DMS 273 (cell line): ENCODE data around the gene LRCH4.
A peak's percentile ranks its signal among the peaks of the same experiment; 100 is the strongest.

Source experiments
- DNase-seq: peaks from one replicate; lab custom pipeline; 2025; ENCODE audit not compliant: unreplicated experiment; lab: John Stamatoyannopoulos, UW

LRCH4 gene, protein sequence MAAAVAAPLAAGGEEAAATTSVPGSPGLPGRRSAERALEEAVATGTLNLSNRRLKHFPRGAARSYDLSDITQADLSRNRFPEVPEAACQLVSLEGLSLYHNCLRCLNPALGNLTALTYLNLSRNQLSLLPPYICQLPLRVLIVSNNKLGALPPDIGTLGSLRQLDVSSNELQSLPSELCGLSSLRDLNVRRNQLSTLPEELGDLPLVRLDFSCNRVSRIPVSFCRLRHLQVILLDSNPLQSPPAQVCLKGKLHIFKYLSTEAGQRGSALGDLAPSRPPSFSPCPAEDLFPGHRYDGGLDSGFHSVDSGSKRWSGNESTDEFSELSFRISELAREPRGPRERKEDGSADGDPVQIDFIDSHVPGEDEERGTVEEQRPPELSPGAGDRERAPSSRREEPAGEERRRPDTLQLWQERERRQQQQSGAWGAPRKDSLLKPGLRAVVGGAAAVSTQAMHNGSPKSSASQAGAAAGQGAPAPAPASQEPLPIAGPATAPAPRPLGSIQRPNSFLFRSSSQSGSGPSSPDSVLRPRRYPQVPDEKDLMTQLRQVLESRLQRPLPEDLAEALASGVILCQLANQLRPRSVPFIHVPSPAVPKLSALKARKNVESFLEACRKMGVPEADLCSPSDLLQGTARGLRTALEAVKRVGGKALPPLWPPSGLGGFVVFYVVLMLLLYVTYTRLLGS

DNA sequence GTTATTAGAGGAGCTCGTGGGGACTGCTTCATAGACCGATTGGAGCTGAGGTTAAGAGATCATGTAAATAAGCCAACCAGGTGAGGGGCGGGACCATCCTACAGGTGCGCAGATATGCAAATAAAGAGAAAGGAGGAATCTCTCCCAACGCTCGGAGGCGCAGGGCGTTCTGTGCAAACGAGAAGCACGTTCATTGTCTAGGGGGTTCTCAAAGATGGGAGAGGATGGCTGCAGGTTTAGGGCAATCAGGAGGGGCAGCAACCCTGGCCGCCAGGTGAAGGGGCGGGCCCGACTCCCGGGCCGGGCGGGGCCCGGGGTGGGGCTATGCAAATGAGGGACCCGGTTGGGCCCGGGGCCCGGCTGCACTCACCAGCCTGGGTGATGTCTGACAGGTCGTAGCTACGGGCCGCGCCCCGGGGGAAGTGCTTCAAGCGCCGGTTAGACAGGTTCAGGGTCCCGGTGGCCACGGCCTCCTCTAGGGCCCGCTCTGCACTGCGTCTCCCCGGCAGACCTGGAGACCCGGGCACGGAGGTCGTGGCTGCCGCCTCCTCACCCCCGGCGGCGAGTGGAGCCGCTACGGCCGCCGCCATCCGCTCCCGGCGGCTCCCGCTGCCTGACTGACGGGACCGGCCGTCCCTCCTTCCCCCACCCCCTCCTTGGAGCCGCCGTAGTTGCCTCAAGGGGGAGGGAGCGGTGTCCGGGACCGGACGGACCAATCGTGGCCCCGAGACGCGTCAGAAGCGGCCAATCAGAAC lies at the start of gene LRCH4:
Gene LRCH4 (minus strand): TSS at position 619 of the 755 bp plus-strand sequence. CDS start 29 bp downstream, at position 590.
- peak; percentile 83 for DNase-seq

DNA sequence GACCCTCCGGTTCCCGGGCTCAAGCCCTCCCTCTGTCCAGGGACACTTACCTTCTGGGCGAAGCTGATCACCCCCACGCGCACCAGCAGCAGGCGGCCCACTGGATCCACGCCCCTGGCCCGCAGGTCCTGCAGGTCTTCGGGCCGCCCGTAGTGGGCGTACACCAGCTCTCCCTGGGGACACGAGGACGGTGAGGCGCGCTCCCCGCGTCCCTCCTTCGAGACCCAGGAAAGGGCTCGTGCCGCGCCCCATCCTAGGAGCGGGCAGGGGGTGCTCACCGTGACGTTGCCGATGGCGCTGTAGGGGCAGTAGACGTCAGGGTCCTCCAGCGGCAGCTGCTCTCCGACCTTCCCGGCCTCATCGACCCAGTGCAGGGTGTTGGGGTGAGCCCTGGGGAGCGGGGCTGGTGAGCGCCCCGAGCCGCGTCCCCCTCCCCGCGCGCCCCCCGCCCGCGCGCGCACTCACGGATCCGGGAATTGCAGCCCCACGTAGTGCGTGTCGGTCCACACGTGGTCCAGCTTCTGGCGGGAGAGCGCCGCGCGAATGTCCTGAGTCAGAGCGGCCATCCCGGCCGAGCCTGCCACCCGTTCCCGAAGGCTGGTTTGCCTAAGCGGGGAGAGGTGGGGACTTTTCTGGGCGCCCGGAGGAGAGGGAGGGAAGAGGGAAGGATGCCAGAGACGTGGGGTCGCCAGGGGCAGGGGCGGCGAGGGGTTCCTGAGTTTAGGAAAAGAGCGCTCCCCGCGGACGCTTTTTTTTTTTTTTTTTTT lies 47.2 kb upstream of the LRCH4 start:
- peak; percentile 74 for DNase-seq

DNA sequence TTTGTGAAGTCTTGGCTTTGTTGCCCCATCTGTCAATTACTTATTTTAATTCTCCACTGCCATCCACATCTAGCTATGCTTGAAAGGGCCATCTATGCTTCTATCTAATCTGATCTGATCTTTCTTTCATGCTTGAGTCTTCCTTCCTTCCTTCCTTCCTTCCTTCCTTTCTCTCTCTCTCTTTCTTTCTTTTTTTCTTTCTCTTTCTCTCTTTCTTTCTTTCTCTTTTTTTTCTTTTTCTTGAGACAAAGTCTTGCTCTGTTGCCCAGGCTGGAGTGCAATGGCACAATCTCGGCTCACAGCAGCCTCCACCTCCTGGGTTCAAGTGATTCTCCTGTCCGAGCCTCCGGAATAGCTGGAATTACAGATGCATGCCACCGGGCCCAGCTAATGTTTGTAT lies 44.1 kb upstream of the LRCH4 start:
- DNase-seq = no peak

DNA sequence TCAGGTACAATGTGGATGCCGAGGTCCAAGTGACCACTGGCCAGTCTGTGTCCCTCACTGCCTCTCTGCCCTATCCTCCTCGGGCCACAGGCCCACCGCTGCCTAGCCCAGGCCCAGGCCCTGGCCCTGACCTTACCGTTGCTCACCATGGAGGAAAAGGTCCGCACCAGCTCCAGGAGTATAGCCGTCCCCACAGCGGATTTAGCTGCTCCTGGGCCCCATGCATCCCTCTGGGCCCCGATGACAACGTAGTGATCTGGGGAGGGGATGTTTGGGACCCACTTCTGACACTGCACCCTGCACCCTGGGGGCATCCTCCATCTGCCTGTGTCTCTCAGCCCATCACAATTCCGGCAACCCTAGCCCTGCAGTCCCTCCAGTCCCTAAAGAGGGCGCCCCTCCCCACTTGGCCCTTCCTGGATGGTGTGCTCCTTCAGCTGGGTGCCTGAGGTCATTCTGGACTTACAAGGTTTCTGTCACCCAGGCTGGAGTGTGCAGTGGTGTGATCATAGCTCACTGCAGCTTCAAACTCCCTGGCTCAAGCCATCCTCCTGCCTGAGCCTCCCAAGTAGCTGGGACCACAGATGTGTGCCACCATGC lies 43.3 kb upstream of the LRCH4 start:
- DNase-seq = peak; percentile 75

DNA sequence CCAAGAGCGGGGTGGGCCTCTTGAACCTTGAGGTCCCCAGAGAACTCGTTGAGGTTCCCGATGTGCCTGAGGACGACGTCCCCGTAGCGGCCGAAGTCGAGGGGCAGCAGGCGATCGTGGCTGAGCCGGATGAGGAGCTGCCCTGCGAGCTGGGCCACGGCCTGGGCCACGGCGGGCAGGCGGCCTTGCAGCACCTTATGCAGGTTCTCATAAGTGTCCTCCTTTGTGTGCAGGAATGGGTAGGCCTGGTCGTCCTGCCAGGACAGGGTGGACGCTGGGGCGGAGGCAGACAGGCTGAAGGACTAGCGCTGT lies 41.3 kb upstream of the LRCH4 start:
- no peak for DNase-seq

DNA sequence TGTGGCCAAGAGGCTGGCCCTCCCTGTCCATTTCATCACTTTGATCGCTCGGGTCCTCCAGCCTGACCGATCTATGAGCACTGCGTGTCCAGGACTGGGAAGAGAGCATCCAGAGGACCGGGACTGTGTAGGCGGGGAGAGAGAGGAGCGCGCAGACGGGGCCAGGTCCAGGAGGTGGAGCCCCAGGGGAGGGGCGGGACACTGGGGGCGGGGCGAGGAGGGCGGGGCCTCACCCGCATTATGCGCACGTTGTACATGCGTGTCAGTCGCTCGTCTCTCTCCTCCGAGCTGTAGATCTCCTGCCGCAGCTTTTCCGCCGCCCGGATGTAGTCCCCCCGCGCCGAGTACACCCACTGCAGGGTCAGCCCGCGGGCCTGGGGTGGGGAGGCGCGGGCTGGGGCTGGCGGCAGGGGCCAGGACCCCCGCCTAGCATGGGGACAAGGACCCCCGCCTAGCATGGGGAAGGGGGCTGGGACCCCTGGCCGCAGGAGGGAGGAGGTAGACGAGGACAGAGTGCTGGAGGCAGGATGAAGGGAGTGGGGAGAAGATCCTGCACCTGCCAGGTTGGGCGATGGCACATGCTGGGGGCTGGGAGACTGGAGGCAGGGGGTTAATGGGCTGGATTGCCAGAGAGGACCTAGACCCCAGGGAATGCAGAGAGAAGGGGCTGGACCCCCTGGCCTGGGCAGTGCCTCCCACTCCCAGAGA lies 40.8 kb upstream of the LRCH4 start:
- DNase-seq = no peak

DNA sequence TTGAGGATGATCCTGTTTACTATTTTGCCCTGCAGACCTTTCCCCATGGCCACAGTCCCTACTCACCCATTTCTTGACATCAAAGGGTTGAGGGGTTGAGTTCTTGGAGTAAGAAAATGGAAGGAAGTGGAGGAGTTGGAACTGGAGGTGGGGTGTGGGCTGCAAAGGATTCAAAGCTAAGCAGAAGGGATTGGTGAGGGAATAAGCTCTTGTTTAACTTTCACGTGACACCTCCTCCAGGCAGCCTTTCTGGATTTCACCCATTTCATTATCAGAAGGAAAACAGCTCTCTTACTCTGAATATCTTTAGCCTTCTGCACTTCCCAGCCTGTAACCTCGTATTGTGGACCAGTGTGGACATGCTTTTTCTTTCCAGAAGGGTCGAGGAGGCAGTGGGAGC lies 40.1 kb upstream of the LRCH4 start:
- DNase-seq = no peak

DNA sequence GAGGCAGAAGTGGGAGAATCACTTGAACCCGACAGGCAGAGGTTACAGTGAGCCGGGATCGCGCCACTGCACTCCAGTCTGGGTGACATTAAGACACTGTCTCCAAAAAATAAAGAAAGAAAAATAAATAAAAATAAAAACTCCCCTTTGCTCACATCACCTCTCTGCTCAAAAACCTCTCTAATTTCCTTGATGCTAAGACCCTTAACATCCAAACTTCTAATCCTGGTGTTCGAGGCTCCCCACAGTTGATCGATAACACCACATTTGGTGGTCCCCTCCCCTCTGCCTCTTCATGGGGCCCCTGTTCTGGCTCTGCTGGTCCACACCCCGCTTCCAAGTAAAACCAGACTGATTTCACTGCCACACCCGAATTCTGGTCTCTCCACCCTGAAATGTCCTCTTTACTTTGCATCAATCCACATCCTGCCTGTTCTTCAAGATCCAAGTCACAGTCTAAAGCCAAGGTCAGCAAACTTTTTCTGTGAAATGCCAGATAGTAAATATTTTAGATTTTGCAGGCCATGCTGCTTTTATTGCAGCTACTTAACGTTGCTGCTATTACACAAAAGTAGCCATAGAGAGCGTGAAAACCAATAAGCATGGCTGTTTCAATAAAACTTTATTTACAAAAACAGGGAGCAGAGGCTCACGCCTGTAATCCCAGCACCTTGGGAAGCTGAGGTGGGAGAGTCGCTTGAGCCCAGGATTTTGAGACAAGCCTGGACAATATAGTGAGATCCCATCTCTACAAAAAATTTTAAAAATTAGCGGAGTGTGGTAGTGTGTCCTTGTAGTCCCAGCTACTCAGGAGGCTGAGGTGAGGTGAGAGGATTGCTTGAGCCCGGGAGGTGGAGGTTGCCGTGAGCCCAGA lies 38.3 kb upstream of the LRCH4 start:
- DNase-seq = no peak

DNA sequence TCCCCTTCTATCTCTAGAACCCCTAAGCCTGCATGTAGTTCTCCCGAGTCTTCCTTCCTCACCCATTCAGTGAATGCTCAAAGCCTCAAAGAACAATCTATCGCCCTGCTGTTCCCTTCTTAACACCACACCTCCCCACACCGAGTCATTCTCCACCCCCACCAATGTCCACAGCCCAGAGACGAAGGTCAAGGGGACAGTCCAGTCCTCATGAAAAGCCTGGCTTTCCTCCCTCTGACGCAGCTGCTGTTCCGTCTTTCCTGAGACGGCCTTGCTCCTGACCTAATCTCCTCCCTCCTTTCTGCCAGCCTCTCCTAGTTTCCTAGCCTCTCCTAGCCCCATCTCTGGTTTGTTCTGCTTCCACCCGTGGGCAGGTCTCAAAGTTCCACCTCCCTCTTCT lies 35.6 kb upstream of the LRCH4 start:
- DNase-seq = no peak

DNA sequence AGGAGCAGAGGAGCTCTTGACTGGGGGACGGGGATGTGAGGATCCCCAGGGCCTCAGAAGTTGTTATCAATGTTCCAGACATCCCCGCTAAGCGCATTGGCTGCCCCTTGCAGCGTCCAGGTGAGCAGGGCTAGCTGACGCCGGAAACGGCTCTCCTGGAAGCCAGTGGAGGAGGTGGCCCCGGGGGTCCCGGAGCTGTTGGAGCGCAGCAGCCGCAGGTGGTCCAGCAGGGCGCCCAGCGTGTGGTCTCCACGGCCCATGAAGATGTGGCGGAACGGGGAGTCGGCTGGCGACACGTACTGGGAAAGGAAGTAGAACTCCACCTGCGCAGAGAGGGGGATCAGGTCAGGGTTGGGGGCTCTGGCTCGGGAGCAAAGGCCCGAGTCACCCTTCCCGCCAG lies 34.9 kb upstream of the LRCH4 start:
- no peak for DNase-seq

DNA sequence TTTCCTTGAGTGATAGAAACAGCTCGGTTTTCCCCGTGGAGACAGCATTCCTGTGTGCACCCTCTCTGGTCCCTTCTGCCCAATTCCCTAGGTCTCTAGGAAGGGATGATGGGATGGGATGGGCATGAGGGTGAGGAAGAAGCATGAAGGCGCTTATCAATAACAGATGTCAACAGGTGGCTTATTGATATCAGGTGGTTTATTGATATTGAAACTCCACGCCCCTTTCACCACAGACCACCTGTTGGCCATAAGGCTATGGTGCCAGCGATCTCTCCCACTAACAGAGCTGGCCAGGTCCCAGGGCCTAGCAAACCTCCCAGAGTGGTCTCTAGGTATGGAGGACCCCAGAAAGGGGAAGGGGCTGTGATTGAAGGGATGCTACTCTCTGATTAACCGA lies 34.3 kb upstream of the LRCH4 start:
- no peak for DNase-seq

DNA sequence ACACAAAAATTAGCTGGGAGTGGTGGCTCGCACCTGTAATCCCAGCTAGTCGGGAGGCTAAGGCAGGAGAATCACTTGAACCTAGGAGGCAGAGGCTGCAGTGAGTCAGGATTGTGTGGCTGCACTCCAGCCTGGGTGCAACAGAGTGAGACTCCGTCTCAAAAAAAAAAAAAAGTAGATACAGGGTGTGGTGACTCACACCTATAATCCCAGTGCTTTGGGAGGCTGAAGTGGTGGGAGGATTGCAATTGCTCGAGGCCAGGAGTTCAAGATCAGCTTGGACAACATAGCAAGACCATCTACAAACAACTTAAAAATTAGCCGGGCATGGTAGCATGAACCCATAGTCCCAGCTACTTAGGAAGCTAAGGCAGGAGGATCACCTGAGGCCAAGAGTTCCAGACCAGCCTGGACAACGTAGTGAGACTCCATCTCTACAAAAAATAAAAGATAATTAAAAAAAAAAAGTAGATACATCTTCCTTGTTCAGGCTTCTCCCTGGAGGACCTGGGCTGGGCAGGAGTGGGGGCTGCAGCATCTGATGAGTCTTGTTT lies 28.5 kb upstream of the LRCH4 start:
- DNase-seq = no peak

DNA sequence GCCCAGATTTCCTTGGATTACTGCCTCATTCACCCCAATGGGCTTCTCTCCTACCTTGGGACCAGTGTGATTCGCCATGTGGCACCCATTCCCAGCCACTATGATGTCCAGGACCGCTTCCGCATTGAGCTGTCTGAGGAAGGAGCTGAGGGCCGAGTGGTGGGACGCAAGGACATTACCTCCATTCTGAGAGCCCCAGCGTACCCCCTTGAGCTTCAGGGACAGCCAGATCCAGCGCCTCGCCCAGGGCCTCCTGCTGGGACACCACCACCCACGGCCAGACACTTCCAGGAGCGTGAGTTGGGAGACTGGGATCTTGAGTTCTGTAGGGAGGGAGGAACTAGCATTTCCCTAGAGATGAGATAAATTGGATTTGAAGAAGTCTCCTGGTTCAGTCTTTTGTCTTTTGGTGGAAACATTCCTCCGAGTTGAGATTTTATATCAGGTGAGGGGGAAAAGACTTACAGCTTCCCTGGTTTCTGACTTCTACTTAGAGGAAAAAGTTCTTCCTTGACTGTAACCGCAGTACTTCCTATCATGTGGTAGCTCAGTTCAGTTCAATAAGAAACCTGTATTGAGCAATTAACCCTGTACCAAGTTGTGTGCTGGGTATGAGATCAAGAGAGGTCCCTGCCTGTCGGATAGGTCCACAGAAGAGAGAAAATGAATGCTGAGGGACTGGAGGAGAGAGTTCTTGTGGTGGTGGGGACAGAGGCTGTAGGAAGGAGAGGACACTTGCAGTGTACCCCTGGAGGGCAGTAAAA lies 27.7 kb upstream of the LRCH4 start:
- DNase-seq = no peak

DNA sequence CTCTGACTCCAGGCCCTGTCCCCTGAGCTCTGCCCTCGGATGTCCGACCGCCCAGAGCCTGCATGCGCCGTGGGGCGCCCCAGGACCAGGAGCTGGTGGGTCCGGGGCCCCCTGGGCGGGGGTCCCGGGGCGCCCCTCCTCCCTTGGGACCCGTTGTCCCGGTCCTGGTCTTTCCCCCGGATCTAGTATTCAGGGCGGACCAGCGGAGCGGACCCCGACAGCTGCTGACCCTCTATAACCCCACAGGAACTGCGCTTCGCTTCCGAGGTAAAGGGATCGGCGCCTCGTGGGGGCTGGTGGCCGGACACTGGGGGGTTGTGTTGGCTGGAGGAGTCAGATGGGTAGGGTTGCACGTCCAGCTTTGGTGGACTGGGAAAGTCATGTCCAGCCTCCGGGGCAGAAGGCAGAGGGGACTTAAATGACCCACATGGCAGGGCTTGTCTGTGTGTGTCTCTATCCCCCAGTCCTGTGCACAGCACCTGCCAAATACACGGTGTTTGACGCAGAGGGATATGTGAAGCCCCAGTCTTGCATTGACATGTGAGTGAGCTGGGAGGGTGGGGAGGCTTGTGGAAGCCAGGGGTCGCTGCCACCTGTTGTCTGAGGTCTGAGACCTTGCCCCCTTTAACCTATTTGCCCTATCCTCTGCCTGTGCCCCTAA lies 26.9 kb upstream of the LRCH4 start:
- peak; percentile 47 for DNase-seq

DNA sequence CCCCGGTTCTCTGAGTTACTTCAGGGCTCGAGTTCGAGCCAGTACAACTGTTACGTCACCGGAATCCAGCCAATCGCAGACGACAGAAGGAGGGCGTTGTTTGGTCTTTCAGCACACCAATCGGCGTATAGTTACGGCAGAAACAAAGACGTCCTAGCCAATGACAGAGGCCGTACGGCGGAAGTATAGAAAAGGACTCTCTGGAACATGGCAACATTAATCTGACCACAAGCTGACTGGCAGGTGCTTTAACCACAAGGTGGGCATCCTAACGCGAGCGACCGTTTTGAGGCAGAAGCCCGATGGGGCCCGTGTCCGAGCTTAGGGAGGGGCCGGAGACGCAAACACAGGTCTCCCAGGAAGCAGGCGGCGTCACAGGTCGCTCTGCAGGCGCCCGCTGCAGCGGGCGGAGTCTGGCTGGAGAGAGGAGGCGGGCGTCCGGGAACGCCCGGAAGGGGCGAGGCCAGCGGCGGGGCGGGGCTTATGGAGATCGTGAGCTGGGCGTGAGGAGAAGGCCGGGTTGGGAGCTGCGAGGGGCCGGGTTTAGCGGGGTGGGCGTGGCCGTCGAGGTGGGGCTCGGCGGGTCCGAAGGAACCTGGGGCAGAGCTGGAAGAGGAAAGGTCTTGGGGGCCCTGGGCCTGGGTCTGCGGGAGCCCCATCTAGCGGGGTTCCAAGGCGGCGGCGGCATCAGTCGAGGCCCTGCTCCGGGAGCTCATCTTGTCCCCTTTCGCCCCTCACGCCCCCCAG lies 26.2 kb upstream of the LRCH4 start, which contains the start of gene MOSPD3:
Gene MOSPD3 (plus strand): TSS at position 558 of the 747 bp plus-strand sequence. CDS start 252 bp downstream, outside the sequence.
- DNase-seq = peak; percentile 100

DNA sequence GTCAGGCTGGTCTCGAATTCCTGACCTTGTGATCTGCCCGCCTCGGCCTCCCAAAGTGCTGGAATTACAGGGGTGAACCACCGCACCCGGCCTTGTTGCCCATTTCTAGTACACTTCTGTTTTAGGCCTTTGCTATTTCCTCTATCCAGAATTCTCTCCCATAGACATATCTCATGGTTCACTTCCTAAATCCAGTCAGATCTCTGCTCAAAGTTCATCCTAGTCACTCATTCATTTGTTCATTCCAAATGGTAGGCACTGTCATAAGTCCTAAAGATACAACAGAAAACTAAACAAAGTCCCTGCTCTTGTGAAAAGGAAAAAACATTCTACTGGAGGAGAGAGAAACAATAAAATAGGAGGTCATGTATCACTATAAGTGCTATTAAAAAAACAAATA lies 24.0 kb upstream of the LRCH4 start:
- no peak for DNase-seq

DNA sequence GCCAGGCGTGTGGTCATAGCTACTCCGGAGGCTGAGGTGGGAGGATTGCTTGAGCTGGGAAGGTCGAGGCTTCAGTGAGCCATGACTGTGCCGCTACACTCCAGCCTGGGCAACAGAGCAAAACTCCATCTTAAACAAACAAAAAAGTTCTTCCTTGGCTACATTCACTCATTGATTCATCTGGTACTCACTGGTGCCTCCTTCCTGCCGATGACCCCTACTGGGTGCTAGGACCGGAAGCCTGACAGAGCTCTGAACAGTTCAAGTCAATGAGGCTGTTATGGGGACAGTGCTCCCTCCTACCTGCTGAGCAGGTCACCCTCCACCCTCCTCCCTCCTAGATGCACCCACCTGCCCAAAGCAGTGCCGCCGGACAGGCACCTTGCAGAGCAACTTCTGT lies 21.2 kb upstream of the LRCH4 start:
- DNase-seq = no peak
